Measurements from ENCODE around the gene ILKAP.
"Not testable (repeated sequence)": the region's sequence is repeated elsewhere in the genome, so short reads cannot be mapped to it uniquely, and the experiment has no call there.

ILKAP gene

GRCh38 chr2:238202326-238203093 is 985 bp downstream of the ILKAP start:
- DNase-seq (ENCODE audit: low read depth, low spot score): no peak

DNA sequence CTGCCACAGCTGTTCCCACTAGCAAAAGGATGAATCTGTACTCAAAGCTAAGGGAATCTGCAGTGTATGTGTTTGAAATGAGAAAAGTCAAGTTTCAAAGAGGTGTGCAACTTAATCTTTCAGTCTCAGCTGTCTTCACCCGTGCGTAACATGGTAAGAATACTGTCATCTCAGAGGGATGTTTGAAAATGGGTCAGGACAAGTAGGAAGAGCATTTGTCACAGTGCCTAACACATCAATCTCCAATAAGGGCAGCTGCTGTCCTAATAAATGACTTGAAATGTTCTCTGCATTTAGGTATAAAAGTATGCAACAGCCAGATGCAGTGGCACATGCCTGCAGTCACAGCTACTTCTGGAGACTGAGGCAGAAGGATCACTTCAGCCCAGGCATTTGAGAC is 13.1 kb downstream of the ILKAP start:
- DNase-seq (ENCODE audit: low read depth, low spot score): no peak

DNA sequence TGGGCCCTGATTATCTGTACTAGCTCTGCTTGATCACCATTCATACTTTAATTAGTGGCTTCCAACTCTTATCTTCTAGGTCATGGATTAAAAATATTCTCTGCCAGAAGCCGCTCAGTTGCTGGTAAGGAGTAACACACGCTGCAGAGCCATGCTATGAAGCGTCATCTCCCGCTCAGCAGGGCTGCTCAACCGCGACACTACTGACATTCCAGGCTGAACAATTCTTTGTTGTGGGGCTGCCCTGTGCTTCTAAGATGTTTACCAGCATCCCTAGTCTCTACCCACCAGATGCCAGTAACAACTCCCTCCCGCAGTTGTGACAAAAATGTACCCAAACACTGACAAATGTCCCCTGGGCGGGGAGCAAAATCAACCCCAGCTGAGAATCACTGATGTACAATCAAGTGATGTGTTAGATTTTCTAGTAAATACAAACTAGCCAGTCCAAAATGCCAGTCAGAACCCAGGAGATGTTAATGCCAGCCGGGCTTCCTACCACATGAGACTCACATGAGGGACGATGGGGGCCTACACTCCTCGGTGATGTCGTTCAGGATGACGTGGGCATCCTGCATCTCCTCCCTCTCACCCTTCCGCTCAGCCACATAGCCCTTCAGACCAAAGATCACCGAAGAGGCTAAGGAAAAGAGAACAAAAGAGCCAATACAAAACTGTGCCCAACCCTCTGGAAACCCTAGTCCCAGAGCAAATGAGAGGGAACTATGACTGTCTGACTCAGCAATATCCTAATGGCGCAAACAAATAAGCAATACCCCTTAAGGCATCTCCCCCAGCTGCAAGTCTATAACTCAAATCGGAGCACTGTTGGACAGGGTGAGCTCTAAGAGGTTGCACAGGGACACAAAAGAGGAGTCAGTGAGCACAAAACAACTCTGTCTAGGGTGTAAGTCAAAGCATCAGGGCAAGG is 15.6 kb downstream of the ILKAP start:
- DNase-seq (ENCODE audit: low read depth, low spot score): no peak

DNA sequence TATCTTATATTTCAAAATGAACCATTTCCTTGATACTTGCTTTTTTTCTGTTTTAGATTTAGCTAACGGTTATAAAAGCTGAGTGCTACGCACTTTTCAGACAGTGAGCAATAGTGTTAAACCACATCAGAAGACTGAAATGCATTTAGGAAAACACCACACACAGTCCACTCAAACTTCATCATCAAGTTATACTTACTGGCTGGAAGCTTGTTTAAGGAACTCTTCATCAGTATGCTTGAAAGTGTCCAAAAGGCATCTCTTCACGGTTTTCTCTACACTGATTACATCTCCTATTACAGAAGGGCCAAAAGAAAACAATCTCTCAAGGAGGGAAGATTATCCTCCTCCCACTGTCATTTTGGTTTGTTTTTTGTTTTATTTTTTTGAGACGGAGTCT is 19.7 kb downstream of the ILKAP start:
- no peak for DNase-seq (ENCODE audit: low read depth, low spot score)

- no peak for DNase-seq (ENCODE audit: low read depth, low spot score)
These were observed 21.1 kb downstream of the ILKAP start for GRCh38 chr2:238182362-238182761.

DNA sequence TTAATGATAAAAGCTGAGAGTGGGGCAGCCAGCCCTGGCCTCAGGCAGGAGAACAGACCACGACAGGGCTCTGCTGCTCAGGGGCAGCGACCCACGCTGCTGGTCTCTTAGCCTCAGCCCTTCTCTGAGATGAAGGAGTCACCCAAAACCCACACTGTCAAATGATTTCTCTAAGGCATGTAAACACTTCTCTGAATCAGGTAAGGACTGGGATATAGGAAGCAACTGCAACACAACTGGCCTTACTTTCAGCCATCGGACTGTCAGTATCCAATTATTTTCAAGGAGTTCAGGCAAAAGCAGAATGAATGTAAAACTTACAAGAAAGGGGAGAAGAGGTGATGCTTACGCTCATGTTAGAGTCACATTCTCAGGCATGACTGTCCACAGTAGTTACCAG is 22.9 kb downstream of the ILKAP start:
- no peak for DNase-seq (ENCODE audit: low read depth, low spot score)

DNA sequence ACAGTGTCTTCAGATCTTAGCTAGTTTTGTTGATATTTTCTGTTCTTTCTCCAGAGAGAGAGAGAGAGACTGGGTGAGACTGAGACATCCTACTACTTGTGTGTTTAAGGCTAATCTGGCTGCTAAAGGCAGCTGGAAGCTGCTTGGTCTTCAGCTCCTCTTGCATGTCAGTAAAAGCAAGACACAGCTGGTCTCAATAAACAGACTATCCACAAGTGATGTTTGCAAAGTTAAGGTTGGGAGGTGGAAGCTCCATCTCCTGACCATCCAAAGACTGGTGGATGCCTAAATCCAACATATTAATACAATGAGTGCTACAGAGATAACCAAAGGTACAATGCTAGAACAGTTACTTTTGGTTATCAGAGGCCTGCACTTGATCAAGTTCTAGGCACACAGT is 26.9 kb downstream of the ILKAP start:
- DNase-seq (ENCODE audit: low read depth, low spot score): no peak

- no peak for DNase-seq (ENCODE audit: low read depth, low spot score)
These were observed 28.8 kb downstream of the ILKAP start for GRCh38 chr2:238174701-238175100.

DNA sequence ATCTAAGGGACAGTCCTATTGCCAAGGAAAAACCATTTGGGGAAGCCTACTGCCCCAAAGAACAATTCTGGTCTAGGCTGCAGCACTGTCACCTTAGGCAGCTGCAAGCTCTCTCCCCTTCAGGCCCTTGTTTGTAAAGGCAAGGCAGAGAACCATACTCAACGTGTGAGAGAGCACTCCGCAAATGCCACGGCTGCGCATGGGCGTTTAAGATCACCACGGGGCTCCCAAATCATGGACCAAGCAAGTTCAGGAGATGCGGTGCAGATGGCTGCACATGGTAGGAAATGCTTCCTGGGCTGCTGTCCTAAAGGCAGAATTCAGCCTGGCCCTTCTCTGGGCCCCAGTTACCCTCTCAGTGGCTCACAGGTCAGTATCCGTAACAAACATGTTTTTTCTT is 29.2 kb downstream of the ILKAP start:
- no peak for DNase-seq (ENCODE audit: low read depth, low spot score)

DNA sequence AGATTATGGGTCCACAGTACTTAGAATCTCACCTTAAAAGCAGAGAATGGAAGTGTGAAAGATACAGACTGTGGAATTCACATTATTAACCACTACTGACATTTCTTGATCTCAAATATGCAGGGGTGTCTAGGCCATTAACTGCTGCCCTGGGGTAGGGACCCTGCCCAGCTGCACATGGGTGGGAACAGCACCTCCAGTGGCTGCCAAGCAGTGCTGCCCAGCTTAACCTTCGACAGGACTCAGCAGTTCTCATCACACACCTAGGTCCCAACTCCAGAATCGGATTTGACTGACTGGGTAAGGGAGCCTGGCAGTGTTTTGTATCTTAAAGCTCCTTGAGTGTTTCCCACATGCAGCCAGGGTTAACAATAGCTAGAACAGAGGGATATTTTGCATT is 29.8 kb downstream of the ILKAP start:
- no peak for DNase-seq (ENCODE audit: low read depth, low spot score)

- no peak for DNase-seq (ENCODE audit: low read depth, low spot score)
These were observed 31.1 kb downstream of the ILKAP start for GRCh38 chr2:238172439-238172838.

DNA sequence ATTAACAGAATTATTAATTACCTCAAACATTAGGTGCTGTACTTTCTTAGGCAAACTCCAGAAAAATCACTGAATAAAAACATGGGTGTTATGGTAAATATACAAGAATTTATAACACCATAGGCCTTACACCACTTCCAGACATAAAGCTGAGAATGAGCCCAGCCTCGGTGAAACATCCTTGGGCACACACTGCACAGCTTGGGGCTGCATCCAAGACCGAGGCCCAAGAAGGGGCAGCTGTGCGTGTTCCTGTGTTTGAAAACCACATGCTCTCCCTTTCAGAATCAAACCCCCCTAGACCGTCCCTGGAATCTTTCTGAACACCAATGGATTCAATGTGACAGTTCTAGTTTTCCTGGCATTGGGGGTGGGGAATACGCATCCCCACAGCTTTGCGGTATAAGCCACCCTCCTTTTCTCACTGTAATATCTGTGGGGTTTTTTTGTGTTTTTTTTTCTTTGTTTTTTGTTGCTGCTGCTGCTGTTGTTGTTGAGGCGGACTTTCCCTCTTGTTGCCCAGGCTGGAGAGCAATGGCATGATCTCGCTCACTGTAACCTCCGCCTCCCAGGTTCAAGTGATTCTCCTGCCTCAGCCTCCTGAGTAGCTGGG is 31.8 kb downstream of the ILKAP start:
- no peak for DNase-seq (ENCODE audit: low read depth, low spot score)

GRCh38 chr2:238171072-238171431 is 32.4 kb downstream of the ILKAP start:
- not testable (repeated sequence) for DNase-seq (ENCODE audit: low read depth, low spot score)

DNA sequence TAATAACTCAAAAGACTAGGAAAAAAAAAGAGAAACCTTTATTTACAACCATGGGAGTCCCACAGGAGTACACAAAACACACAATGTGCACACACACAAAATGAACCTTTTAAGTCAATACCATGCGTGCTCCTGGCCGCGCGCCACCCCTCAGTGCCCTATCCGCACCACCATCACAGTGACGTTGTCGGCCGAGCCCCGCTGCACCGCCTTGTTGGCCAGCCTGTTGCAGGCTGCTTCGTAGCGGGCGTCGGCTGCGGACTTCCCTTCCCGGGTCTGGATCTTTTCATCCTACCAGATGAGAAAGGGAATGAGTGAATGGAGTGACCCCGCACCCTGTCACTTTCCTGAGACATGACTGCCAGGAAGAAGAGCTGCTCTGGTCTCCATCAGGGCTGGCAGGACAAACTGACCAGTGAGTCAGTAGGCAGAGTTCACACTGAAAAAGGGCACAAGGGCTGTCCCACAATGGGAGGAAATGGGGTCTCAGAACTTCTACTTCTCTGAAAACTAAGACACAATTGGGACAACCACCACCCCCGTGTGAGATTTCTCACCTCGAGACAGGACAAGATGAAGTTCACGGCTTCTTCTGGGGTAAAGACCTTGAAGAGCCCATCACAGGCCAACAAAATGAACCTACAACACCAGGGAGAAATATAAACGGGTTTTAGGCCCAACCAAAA is 33.0 kb downstream of the ILKAP start:
- no peak for DNase-seq (ENCODE audit: low read depth, low spot score)

DNA sequence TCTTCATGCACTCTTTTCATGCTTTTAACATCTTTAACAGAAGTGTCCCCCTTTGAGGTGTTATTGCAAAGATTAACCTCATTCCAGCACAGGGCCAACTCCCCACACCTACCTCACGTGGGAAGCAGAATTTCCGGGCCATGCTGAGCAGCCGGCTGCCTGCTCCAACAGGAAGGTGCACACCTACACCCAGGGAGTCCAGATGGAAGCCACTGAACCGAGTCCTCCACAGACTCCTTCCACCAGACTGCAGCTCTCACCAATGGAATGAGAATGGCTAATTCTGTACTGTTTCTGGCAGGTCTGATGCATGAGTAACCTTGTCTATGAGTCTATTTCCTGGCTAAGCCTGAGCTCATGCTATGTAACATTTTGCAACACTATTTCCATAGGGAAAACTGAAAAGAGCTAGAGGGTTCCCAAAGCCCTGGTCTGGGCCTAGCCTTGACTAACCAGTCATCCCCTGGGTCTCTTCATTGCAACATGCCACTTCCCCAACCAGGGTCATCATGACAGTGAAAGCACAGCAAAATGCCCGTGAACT is 33.7 kb downstream of the ILKAP start:
- no peak for DNase-seq (ENCODE audit: low read depth, low spot score)

GRCh38 chr2:238169048-238169707 is 34.3 kb downstream of the ILKAP start:
- DNase-seq (ENCODE audit: low read depth, low spot score): peak; percentile 50

GRCh38 chr2:238168196-238169047 is 35.1 kb downstream of the ILKAP start:
- no peak for DNase-seq (ENCODE audit: low read depth, low spot score)

GRCh38 chr2:238167761-238168160 is 35.7 kb downstream of the ILKAP start:
- no peak for DNase-seq (ENCODE audit: low read depth, low spot score)

GRCh38 chr2:238167344-238167715 is 36.2 kb downstream of the ILKAP start:
- no peak for DNase-seq (ENCODE audit: low read depth, low spot score)

Data from smooth muscle cell of the brain vasculature (primary cell).